BJ (cell line): ENCODE measurements around the gene PRKAR1B. TPM values are rescaled to one million over a fixed set of nuclear protein-coding genes. Genes with fewer than 3 reads are reported as not detected.

Experiments
- CTCF ChIA-PET: fragments of 350-600 bp; formaldehyde crosslinking; extraction: SDS; loops from one replicate; lab custom pipeline; 2021; ENCODE audit warnings: antibody characterized with exemption, inconsistent platforms; lab: Yijun Ruan, JAX
- POLR2A ChIA-PET: fragments of 300-600 bp; sonication (Branson Sonifier 250); formaldehyde crosslinking; extraction: SDS; loops from one replicate; lab custom pipeline; 2021; ENCODE audit warnings: antibody characterized with exemption; lab: Charles Lee
- DNase-seq: peaks from one replicate; pipeline ENCODE4 v3.0.0-alpha.2; 2011; ENCODE audit warnings: low read depth
- H3K27me3 ChIP-seq: 2 replicates; pipeline ENCODE4 v1.6.0; 2011; ENCODE audit warnings: low read length; ENCODE audit not compliant: control insufficient read depth, insufficient read depth
- H3K36me3 ChIP-seq: 2 replicates; pipeline ENCODE4 v1.5.1; 2011; ENCODE audit warnings: low read length; ENCODE audit not compliant: control insufficient read depth, insufficient read depth
- H3K4me3 ChIP-seq: 2 replicates; pipeline ENCODE4 v1.5.1; 2011; ENCODE audit warnings: low read depth, mild to moderate bottlenecking, control low read depth, low read length
- polyA plus RNA-seq: library from polyadenylated mRNA; depleted of rRNA; stranded (reverse); fragments of >200 nt; gene quantifications from 2 replicates; pipeline ENCODE4 v1.2.3, GENCODE V29; 2011
- TF ChIP-seq, protein P1 (sequence below): IDR thresholded peaks from 2 replicates; pipeline ENCODE4 v1.5.1; 2011; ENCODE audit warnings: low read depth, mild to moderate bottlenecking, control low read depth, inconsistent platforms, low read length, moderate library complexity; ENCODE audit not compliant: insufficient read depth

PRKAR1B gene
- polyA plus RNA-seq, 1 experiment: 7.4 TPM

DNA sequence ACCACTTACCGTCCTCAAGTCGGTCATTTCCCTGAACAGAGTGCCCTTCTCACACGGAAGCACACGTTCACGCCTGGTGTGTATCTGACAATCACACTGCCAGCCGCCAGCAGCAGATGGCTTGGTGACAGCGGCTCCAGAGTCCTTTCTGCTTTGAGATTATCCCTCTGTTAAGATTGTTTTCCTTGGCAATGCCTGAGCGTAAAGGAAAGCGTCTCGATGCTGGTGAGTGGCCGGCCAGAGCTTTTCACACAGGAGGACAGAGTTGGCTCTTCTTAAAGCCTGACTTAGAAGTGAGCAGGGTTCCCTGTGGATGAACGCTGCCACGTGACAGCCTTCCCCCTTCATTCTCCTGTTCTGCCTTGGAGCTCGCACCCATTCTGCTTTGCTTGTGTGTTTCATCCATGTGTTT, 22.1 kb upstream of the PRKAR1B start:
- ChIA-PET POLR2A (no interaction called here), CTCF (no interaction called here)
- Histone ChIP-seq H3K36me3 (peaks cover 1% of the 10 kb centered on the region; the same call in 1 of the 2 replicates), H3K4me3 (no peak overlapping the region), H3K27me3 (no peaks in the 10 kb centered on the region)
- TF ChIP-seq, protein P1, sequence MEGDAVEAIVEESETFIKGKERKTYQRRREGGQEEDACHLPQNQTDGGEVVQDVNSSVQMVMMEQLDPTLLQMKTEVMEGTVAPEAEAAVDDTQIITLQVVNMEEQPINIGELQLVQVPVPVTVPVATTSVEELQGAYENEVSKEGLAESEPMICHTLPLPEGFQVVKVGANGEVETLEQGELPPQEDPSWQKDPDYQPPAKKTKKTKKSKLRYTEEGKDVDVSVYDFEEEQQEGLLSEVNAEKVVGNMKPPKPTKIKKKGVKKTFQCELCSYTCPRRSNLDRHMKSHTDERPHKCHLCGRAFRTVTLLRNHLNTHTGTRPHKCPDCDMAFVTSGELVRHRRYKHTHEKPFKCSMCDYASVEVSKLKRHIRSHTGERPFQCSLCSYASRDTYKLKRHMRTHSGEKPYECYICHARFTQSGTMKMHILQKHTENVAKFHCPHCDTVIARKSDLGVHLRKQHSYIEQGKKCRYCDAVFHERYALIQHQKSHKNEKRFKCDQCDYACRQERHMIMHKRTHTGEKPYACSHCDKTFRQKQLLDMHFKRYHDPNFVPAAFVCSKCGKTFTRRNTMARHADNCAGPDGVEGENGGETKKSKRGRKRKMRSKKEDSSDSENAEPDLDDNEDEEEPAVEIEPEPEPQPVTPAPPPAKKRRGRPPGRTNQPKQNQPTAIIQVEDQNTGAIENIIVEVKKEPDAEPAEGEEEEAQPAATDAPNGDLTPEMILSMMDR: no peak
- no peak for DNase-seq

DNA sequence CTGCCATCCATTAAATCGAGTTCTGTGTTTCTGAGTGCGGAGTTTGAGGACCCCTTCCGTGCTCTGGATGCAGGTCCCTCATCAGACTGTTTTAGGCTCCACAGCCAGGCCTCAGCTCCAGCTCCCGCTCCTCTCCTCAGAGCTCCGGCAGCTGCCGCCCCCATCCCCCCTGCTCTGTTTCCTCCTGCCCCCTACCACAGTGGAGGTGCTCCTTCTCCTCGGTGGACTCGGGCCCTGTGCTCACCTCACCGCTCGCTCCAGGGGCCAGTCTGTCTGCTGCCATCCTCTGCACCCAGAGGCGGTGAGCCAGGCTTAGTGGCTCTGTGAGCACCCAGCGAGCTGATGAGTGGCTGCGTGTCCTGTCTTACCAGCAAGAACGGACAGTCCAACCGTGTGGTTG, 21.4 kb upstream of the PRKAR1B start:
- peaks cover 1% of the 10 kb centered on the region; the same call in 1 of the 2 replicates for H3K36me3 ChIP-seq
- no peaks in the 10 kb centered on the region for H3K27me3 ChIP-seq
- no peak for DNase-seq
- POLR2A ChIA-PET: no interaction called here
- TF ChIP-seq, protein P1: no peak
- CTCF ChIA-PET: interaction anchor here (0.6 kb wide), 1 partner anchor 478 kb away, joined by 3 read pairs; no protein-coding TSS in a partner anchor
- H3K4me3 ChIP-seq: no peak overlapping the region

DNA sequence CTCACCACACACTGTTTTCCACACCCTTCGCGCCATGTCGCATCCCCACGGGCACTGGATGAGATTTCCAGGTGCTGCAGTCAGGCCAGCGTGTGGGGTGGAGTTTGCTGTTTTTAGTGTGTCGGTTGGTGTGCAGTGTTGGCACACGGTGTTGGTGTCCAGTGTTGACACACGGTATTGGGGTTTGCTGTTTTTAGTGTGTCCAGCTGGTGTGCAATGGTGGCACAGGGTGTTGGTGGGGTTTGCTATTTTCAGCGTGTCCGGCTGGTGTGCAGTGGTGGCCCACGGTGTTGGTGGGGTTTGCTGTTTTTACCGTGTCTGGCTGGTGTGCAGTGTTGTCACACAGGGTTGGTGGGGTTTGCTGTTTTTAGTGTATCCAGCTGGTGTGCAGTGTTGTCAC, 20.1 kb upstream of the PRKAR1B start:
- POLR2A ChIA-PET: no interaction called here
- TF ChIP-seq, protein P1: no peak
- DNase-seq: no peak
- CTCF ChIA-PET: no interaction called here
- no peaks in the 10 kb centered on the region for H3K27me3 ChIP-seq
- H3K36me3 ChIP-seq: 0 out of 2 replicates have a peak, but pooled peaks cover 1% of the 10 kb centered on the region
- no peak overlapping the region for H3K4me3 ChIP-seq

DNA sequence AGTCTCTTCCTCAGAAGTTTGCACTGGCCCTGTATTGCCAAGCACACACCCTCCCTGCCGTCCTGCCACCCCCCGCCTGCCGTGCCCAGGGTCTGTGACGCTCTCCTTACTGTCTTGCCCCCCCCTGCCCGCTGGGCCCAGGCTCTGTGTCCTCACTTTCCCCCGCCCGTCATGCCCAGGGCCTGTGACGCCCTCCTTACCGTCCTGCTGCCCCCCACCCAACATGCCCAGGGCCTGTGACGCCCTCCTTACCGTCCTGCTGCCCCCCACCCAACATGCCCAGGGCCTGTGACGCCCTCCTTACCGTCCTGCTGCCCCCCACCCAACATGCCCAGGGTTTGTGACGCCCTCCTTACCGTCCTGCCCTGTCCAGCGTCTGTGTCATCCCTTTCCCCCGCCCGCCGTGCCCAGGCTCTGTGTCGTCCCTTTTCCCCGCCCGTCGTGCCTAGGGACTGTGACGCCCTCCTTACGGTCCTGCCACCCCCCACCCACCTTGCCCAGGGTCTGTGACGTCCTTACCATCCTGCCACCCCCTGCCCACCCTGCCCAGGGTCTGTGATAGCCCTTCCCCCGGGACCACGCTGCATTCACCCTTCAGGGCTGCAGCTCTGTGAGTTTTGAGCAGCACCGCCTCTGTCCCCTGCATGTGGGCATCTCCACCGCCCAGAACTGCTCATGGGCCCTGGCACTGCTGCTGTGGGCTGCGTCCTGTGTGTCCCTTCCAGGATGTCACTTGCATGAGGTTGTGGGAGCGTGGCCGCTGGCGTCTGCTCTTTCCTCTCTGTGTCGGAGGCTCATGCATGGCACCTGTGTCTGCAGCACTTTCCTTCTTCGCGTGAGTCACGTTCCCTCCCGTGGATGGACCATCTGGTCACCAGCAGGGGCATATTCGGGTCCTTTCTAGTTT, 19.3 kb upstream of the PRKAR1B start:
- POLR2A ChIA-PET: no interaction called here
- TF ChIP-seq, protein P1: no peak
- DNase-seq: no peak

DNA sequence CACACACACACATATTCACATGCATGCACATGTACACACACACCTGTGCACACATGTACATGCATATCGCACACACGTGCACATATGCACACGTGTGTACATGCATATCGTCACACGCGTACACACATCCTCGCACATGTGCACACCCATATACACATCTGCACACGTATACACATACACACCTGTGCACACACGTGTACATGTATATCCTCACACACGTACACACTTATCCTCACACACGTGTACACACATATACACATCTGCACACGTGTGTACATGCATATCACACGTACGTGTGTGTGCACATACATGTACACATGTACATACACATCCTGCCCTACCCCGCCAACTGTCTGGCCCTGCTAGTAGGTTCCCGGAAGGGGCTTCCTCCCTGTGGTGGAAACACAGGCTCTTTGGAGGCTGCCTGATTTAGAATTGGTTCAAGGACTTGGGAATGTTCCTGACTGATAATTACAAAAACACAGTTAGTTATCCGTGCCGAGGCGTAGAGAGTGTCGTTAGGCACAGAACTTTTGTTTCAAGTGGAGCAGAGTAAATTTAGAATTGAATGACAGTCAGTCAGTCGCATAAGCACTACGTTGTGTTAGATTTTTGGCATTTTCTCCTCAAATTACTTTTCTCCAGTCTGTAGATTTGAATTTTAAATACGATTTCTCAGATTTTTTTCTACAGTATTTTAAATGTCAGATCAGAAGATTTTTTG, 18.5 kb upstream of the PRKAR1B start:
- peaks cover 7% of the 10 kb centered on the region; the same call in 1 of the 2 replicates for H3K36me3 ChIP-seq

More for the DNA sequence above, 19.3 kb upstream of the PRKAR1B start:
- H3K36me3 ChIP-seq: peaks cover 5% of the 10 kb centered on the region; the same call in 1 of the 2 replicates
- H3K27me3 ChIP-seq: no peaks in the 10 kb centered on the region
- CTCF ChIA-PET: no interaction called here
- no peak overlapping the region for H3K4me3 ChIP-seq

More for the DNA sequence above, 18.5 kb upstream of the PRKAR1B start:
- Histone ChIP-seq H3K27me3 (no peaks in the 10 kb centered on the region), H3K4me3 (no peak overlapping the region)
- POLR2A ChIA-PET: no interaction called here
- DNase-seq: no peak
- TF ChIP-seq, protein P1: no peak
- CTCF ChIA-PET: no interaction called here
